Measurements from ENCODE around the gene PLXDC2.
"Not testable (repeated sequence)": the region's sequence is repeated elsewhere in the genome, so short reads cannot be mapped to it uniquely, and the experiment has no call there.

Gene PLXDC2

GRCh38 chr10:19816411-19817230 is at the start of gene PLXDC2:
TSS of gene PLXDC2 (plus strand) at chr10:19816432.
- DNase-seq: no peak

GRCh38 chr10:19767876-19768275 is 48.4 kb upstream of the PLXDC2 start:
- no peak for DNase-seq

- not testable (repeated sequence) for DNase-seq
These were observed 46.4 kb upstream of the PLXDC2 start for GRCh38 chr10:19769826-19770225.

GRCh38 chr10:19772972-19773371 is 43.3 kb upstream of the PLXDC2 start:
- no peak for DNase-seq

GRCh38 chr10:19775296-19775695 is 40.9 kb upstream of the PLXDC2 start:
- DNase-seq: no peak

GRCh38 chr10:19777806-19778205 is 38.4 kb upstream of the PLXDC2 start:
- no peak for DNase-seq

- no peak for DNase-seq
These were observed 37.2 kb upstream of the PLXDC2 start for GRCh38 chr10:19778996-19779395.

- DNase-seq: no peak
These were observed 33.7 kb upstream of the PLXDC2 start for GRCh38 chr10:19782430-19783089.

- DNase-seq: no peak
These were observed 32.5 kb upstream of the PLXDC2 start for GRCh38 chr10:19783721-19784120.

GRCh38 chr10:19785366-19785765 is 30.9 kb upstream of the PLXDC2 start:
- no peak for DNase-seq

GRCh38 chr10:19788075-19788686 is 28.1 kb upstream of the PLXDC2 start:
- DNase-seq: no peak

GRCh38 chr10:19788902-19789301 is 27.3 kb upstream of the PLXDC2 start:
- DNase-seq: no peak

- DNase-seq: no peak
These were observed 26.6 kb upstream of the PLXDC2 start for GRCh38 chr10:19789607-19790006.

GRCh38 chr10:19791032-19791431 is 25.2 kb upstream of the PLXDC2 start:
- no peak for DNase-seq

GRCh38 chr10:19795684-19796083 is 20.5 kb upstream of the PLXDC2 start:
- DNase-seq: no peak

- no peak for DNase-seq
These were observed 16.1 kb upstream of the PLXDC2 start for GRCh38 chr10:19800161-19800560.

- no peak for DNase-seq
These were observed 14.9 kb upstream of the PLXDC2 start for GRCh38 chr10:19801369-19801768.

- DNase-seq: no peak
These were observed 12.6 kb upstream of the PLXDC2 start for GRCh38 chr10:19803676-19804075.

GRCh38 chr10:19809481-19809880 is 6.8 kb upstream of the PLXDC2 start:
- no peak for DNase-seq

GRCh38 chr10:19811540-19811939 is 4.7 kb upstream of the PLXDC2 start:
- no peak for DNase-seq

- DNase-seq: no peak
These were observed 3.3 kb upstream of the PLXDC2 start for GRCh38 chr10:19812976-19813375.

- no peak for DNase-seq
These were observed 1.0 kb upstream of the PLXDC2 start for GRCh38 chr10:19815036-19815730.

- no peak for DNase-seq
These were observed 361 bp upstream of the PLXDC2 start for GRCh38 chr10:19815731-19816410.
